Measurements from ENCODE around the gene FLVCR2.
A peak's percentile ranks its signal among the peaks of the same experiment; 100 is the strongest.

Gene FLVCR2
- 1.5 reads per million for total RNA-seq

- DNase-seq, result peak; percentile 50
These were observed at the start of gene FLVCR2 for GRCh38 chr14:75578102-75578785. FLVCR2 (plus strand) TSS chr14:75578620; CDS start chr14:75578973, 353 bp downstream.

- DNase-seq, result no peak
These were observed 47.2 kb upstream of the FLVCR2 start for GRCh38 chr14:75531256-75531655.

GRCh38 chr14:75531660-75532317 lies 46.6 kb upstream of the FLVCR2 start:
- DNase-seq, result no peak

GRCh38 chr14:75533791-75534555 lies 44.4 kb upstream of the FLVCR2 start:
- DNase-seq, result no peak

GRCh38 chr14:75535164-75535898 lies 43.1 kb upstream of the FLVCR2 start:
- DNase-seq, result no peak

- DNase-seq, result no peak
These were observed 41.3 kb upstream of the FLVCR2 start for GRCh38 chr14:75537071-75537470.

GRCh38 chr14:75539162-75539560 lies 39.3 kb upstream of the FLVCR2 start:
- DNase-seq, result no peak

GRCh38 chr14:75539561-75540478 lies 38.6 kb upstream of the FLVCR2 start:
- no peak for DNase-seq

GRCh38 chr14:75540479-75540851 lies 38.0 kb upstream of the FLVCR2 start:
- no peak for DNase-seq

- DNase-seq, result peak; percentile 62
These were observed 35.8 kb upstream of the FLVCR2 start for GRCh38 chr14:75542588-75543091.

- no peak for DNase-seq
These were observed 35.2 kb upstream of the FLVCR2 start for GRCh38 chr14:75543253-75543652.

- DNase-seq, result no peak
These were observed 34.6 kb upstream of the FLVCR2 start for GRCh38 chr14:75543786-75544185.

GRCh38 chr14:75545907-75546306 lies 32.5 kb upstream of the FLVCR2 start:
- DNase-seq, result no peak

- DNase-seq, result no peak
These were observed 30.7 kb upstream of the FLVCR2 start for GRCh38 chr14:75547552-75548250.

- DNase-seq, result no peak
These were observed 29.9 kb upstream of the FLVCR2 start for GRCh38 chr14:75548544-75548943.

- DNase-seq, result no peak
These were observed 29.3 kb upstream of the FLVCR2 start for GRCh38 chr14:75549169-75549568.

- no peak for DNase-seq
These were observed 27.4 kb upstream of the FLVCR2 start for GRCh38 chr14:75551021-75551420.

- DNase-seq, result no peak
These were observed 25.3 kb upstream of the FLVCR2 start for GRCh38 chr14:75553157-75553556.

- DNase-seq, result no peak
These were observed 24.6 kb upstream of the FLVCR2 start for GRCh38 chr14:75553761-75554364.

GRCh38 chr14:75554482-75554881 lies 23.9 kb upstream of the FLVCR2 start:
- no peak for DNase-seq

GRCh38 chr14:75558440-75558839 lies 20.0 kb upstream of the FLVCR2 start:
- no peak for DNase-seq

Measured in effector CD4-positive, alpha-beta T cell (primary cell).